ACHN (cell line): Measurements from ENCODE around the gene FEM1C.

Experiments used
- DNase-seq: peaks from one replicate; pipeline ENCODE4 v3.0.0-alpha.2; 2015
- in situ Hi-C: cut with HindIII; loops from 2 replicates; pipeline ENCODE4 v1.10.0; 2017; ENCODE audit warnings: low sequenced_read_pairs, low pct_ligation_motif_present, low pct_unique_long_range_greater_than_20kb

The FEM1C gene

GRCh38 chr5:115559524-115559923 lies 14.9 kb upstream of the FEM1C start:
- in situ Hi-C loops: no loop called here
- DNase-seq: no peak

DNA sequence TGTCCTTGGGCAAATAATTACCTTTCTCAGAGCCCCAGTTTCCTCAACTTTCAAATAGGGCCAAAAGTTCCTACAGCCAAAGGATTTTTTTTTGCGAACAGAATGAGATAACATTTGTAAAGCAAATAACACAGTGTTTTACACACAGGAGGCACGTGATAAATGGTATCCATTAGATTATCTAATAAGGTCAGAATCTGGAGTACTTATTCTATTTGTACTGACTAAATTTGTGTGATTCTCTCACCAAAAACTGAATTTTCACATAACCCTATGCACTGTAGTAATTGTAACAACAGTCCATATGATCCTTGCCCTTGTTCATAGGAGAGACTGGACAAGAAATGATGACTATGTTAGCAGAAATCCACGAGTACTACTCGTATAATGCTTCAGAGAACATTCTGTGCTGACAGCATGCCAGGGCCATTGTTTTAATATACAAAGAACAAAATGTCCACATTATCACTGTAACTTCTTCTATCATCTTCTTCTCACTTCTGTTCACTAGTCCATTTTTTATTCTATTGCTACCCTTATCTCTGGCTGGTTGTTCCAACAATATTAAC lies 13.9 kb upstream of the FEM1C start:
- DNase-seq: no peak
- in situ Hi-C loops: no loop called here

GRCh38 chr5:115557667-115558387 lies 13.3 kb upstream of the FEM1C start:
- no peak for DNase-seq
- in situ Hi-C loops: no loop called here

GRCh38 chr5:115556276-115556675 lies 11.7 kb upstream of the FEM1C start:
- in situ Hi-C loops: no loop called here

GRCh38 chr5:115555084-115555633 lies 10.6 kb upstream of the FEM1C start:
- DNase-seq: no peak

More at GRCh38 chr5:115556276-115556675, 11.7 kb upstream of the FEM1C start:
- DNase-seq: no peak

GRCh38 chr5:115553082-115553481 lies 8.5 kb upstream of the FEM1C start:
- in situ Hi-C loops: no loop called here
- DNase-seq: no peak

More at GRCh38 chr5:115555084-115555633, 10.6 kb upstream of the FEM1C start:
- in situ Hi-C loops: no loop called here

- no peak for DNase-seq
- in situ Hi-C loops: no loop called here
Observed at GRCh38 chr5:115551415-115551814, 6.8 kb upstream of the FEM1C start.

DNA sequence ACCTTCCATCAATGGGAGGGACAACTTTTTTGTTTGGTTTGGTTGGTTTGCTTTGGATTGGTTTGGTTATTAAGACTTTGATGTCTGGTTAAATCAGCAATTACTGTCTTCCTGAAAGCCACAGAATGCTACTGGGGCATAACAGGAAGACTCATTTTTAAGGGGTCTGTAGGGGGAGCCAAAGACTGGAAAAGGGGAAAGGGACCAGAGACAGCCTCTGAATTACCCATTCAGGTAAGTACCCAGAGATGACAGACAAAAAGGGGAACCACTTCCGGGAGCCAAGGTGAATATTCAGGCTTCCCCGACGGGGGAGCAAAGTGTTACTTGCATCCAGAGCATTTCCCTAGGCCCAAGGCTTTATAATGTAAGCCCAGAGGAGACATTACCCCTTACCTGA lies 4.6 kb upstream of the FEM1C start:
- DNase-seq: peak; percentile 17
- in situ Hi-C loops: no loop called here

GRCh38 chr5:115548683-115549082 lies 4.1 kb upstream of the FEM1C start:
- no peak for DNase-seq
- in situ Hi-C loops: no loop called here

DNA sequence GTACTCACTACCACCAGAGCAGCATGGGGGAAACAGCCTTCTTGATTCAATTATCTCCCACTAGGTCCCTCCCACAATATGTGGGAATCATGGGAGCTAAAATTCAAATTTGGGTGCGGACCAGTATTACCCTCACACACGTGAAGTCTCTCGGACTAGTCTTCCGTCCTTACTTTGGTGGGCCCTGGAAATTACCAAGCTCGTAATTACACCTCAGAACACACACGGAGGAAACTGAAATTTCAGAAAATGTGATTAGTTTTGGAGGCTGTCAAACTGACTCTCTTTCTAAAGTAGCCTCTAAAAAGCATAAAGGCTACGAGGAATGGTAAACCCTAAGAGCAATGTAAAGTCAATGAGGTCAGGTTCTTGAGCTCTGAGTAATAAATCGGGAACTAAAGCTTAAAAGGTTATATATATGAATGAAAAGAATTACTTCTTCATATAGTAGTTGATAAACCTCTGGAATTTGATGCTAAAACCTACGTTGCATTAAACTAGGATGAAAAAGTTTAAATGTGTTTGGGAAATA lies 842 bp upstream of the FEM1C start:
- no peak for DNase-seq
- in situ Hi-C loops: no loop called here

- in situ Hi-C loops: no loop called here
- DNase-seq: no peak
Observed at GRCh38 chr5:115544043-115544435, 536 bp downstream of the FEM1C start.

- in situ Hi-C loops: no loop called here
- DNase-seq: peak; percentile 58
Observed at GRCh38 chr5:115543365-115544042, 1.1 kb downstream of the FEM1C start.

DNA sequence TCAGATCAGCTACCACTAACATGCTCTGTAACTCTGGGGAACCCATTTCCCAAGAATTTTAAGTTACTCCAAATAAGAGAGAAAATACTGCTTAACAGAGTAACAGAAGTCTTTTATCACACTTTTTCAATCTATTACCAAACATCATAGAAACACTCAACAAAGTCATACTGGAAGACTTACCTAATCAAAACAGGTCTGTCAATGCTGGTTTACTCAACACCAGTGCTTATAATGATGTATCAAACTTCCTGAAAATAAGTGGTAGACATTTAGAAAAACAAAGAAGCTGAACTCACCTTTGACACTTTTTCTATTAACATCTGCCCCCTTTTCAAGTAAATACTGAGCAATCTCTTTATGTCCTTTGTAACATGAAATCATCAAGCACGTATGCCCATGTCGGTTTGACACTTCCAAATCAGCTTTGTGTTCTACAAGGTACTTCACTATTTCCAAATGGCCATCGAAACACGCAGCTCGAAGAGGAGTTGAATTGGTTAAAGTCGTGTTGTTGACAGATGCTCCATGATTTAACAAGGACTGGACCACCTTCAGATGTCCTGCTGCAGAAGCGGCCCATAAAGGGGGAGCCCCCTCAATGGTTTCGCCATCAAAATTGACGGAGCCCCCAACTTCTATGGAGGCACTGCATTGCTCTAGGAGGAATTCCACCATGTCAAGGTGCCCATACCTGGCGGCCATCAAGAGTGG lies 1.8 kb downstream of the FEM1C start:
- no peak for DNase-seq
- in situ Hi-C loops: no loop called here

DNA sequence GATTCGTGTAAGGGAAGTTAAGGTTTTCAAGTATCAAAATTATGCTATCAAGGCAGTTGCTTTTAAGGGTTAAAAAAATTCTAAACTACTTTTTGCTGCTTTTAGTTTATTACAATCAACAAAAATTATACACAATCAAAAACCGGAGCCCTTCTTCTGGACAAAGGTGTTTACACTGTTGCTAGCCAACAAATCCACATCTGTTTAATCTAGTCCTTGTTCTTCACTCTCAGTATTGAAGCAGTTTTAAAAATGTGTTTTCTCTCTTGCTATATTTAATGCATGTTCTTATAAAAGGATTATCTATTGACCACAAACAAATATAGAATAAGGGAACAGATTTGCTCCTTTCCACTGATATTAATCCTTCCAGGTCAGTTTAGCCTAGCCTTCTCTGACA lies 2.5 kb downstream of the FEM1C start:
- in situ Hi-C loops: no loop called here
- no peak for DNase-seq

GRCh38 chr5:115541611-115542010 lies 3.0 kb downstream of the FEM1C start:
- in situ Hi-C loops: no loop called here
- no peak for DNase-seq

DNA sequence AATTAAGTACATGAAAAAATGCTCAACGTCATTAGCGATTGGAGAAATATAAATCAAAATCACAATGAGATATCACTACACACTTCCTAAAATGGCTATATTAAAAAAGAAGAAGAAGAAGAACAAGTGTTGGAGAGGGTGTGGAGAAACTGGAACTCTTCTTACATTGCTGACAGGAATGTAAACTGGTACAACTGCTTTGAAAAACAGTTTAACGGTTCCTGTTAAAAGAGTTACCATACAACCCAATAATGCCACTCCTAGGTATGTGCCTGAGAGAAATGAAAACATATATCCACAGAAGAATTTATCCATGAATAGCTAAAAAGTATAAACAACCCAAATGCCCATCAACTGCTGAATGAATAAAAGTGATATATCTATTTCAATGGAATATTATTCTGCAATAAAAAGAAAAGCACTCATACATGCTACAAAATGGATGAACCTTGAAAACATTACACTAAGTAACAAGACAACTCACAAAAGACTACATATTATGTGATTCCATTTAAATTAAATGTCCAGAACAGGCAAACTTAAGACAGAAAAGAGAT lies 9.0 kb downstream of the FEM1C start:
- in situ Hi-C loops: no loop called here
- DNase-seq: no peak

DNA sequence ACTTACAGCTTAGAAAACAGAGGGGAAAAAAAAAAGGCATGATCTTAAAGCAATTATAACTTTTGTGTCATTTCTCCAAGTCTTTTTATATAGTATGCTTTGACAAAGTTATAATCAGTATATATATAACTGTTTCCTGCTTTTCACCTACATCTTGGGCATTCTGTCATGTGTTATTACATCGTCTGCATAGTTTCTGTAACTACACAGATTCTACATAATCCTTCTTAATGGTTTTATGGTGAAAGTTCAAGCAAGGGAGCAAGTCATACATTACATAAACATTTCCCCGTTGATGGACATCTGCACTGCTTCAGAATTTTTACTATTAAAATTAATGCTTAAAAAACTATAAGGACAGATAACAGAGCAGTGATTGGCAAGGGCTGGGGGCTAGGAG lies 12.1 kb downstream of the FEM1C start:
- in situ Hi-C loops: no loop called here
- DNase-seq: no peak

DNA sequence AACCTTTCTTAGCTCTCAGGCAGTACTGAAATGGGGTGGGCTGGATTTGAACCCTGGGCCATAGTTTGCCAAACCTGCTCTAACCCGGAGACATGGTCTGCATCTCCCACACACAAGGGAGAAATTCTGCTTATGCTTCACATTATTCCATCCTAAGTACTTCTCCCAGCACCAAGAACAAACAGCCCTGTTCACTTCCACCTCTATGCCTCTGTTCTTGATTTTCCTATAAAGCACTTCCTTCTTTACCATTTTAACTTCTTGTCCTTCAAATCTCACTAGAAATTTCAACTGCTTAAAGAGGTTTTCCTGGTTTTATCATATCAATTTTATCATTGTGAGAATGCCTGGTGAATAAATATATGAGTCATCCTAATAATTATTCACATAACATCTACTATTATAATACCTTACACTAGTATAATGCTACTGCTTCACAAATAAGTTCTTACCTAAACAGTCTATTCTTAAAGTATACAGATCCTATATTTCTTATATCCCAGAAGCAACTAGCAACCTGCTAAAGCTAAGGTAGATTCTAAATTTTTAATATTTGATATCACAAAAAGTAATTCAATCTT lies 12.7 kb downstream of the FEM1C start:
- DNase-seq: no peak
- in situ Hi-C loops: no loop called here
